GM21528 (cell line): Measurements from ENCODE around the gene ZBED5.
"Not testable (repeated sequence)": the region's sequence is repeated elsewhere in the genome, so short reads cannot be mapped to it uniquely, and the experiment has no call there.

Source experiments
- ATAC-seq: cut with Tn5 transposase; IDR thresholded peaks from one replicate; pipeline ENCODE4 v1.9.1; 2021; ENCODE audit warnings: mild to moderate bottlenecking, moderate library complexity; ENCODE audit not compliant: unreplicated experiment, low FRiP score

Gene ZBED5

GRCh38 chr11:10844356-10844755 lies 13.5 kb downstream of the ZBED5 start:
- ATAC-seq: no peak

DNA sequence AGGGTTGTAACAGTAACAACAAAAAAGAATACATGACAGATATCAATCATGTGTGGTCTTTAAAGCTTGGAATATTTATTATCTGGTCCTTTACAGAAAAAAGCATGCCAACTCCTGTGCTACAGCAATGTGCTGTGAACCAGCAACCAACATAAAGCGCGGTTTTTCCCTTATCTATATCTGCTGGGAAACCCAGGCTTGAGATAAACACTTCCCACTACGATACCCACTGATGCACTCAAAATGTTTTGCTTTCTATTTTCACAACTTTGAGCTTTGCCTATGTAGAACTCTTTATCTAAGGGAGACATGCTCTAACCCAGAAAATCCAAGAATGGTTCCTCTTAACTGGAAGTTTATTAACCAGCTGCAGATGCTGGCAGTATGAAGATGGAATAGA lies 19.0 kb downstream of the ZBED5 start:
- no peak for ATAC-seq

DNA sequence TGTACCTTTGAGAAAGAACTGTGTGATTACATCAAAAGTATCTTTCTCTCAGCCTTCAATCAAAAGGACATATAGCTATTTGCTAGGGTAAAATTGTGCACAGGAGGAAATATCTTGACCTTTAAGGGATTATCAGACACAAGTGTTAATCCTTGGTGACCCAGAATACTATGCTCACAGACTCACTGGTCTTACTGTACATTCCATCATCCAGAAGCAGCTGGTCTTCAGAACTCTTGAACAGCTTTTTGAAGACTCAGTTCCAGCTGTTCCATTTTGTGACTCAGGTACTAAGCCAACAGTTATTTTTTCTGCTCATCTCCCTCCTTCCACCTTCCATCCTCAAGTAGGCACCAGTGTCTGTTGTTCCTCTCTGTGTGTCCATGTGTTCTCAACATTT lies 19.8 kb downstream of the ZBED5 start:
- ATAC-seq: no peak

DNA sequence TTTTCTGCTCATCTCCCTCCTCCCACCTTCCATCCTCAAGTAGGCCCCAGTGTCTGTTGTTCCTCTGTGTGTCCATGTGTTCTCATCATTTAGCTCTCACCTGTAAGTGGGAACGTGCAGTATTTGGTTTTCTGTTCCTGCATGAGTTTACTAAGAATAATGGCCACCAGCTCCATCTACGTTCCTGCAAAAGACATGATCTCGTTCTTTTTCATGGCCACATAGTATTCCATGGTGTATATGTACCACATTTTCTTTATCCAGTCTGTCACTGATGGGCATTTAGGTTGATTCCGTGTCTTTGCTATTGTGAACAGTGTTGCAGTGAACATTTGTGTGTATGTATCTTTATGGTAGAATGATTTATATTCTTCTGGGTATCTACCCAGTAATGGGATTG lies 21.0 kb downstream of the ZBED5 start:
- ATAC-seq: not testable (repeated sequence)

DNA sequence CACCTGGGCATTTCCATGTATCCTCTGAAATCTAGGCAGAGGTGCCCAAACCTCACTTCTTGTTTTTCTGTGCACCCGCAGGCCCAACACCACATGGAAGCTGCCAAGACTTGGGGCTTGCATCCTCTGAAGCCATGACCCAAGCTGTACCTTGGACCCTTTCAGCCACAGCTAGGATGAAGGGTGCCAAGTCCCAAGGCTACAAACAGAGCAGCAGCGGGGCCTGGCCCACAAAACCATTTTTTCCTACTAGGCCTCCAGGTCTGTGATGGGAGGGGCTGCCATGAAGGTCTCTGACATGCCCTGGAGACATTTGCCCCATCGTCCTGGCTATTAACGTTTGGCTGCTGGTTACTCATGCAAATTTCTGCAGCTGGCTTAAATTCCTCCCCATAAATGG lies 28.7 kb downstream of the ZBED5 start:
- no peak for ATAC-seq

DNA sequence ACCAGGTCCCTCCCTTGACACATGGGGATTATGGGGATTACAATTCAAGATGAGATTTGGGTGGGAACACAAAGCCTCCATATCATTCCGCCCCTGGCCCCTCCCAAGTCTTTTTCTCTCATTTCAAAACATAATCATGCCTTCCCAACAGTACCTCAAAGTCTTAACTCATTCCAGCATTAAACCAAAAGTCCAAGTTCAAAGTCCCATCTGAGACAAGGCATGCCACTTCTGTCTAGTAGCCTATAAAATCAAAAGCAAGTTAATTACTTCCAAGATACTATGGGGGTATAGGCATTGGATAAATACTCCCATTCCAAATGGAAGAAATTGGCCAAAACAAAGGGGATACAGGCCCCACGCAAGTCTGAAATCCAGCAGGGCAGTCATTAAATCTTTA lies 29.5 kb downstream of the ZBED5 start:
- no peak for ATAC-seq

GRCh38 chr11:10824888-10825287 lies 33.0 kb downstream of the ZBED5 start:
- peak; percentile 73 for ATAC-seq

DNA sequence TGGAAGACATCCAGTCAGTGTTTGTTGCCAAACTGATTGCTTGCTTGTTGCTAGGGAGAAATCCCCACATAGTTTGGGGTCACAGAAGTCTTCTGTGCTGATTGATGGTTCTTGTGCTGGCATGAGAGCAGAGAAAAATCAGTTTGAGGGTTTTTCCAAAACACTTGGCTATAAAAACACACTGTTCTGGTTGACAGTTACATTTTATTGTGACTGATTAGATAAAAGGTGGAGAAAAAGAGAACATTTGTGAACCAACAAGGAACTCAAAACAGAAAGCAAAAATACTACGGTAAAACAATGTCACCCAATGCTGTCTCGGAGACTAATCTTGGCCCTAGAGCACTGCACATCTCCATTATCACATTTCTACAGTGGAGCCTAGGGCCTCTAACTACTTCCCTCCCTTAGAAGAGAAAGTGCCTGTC lies 34.7 kb downstream of the ZBED5 start:
- no peak for ATAC-seq

DNA sequence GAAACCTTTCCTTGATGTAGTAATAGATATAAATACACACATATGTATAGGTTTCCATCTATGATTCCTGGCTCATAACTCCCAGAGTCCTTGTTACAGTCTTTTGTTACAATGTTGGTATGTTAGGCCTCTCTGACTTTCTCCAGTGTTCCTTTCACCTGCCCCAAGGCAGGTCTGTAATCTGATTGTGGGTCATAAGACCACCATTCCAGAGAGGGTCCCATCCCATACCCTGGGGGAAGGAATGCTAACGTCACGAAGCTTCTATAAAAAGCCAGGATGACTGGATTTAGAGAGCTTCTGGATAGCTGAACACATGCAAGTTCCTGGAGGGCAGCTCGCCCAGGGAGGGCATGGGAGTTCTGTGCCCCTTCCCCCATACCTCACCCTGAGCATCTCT lies 35.4 kb downstream of the ZBED5 start:
- not testable (repeated sequence) for ATAC-seq

DNA sequence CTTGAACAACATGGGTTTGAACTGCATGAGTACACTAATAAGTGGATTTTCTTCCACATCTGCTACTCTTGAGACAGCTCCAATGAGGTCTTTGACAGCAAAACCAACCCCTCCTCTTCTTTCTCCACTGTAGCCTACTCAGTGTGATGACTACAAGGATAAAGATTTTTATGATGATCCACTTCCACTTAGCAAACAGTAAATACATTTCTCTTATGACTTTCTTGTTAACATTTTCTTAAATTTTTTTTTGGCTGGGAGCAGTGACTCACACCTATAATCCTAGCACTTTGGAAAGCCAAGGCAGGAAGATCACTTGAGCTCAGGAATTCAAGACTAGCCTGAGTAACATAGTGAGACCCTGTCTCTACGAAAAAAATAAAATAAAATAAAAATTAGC lies 39.3 kb downstream of the ZBED5 start:
- no peak for ATAC-seq

- ATAC-seq: no peak
Observed at GRCh38 chr11:10813945-10814344, 43.9 kb downstream of the ZBED5 start.

DNA sequence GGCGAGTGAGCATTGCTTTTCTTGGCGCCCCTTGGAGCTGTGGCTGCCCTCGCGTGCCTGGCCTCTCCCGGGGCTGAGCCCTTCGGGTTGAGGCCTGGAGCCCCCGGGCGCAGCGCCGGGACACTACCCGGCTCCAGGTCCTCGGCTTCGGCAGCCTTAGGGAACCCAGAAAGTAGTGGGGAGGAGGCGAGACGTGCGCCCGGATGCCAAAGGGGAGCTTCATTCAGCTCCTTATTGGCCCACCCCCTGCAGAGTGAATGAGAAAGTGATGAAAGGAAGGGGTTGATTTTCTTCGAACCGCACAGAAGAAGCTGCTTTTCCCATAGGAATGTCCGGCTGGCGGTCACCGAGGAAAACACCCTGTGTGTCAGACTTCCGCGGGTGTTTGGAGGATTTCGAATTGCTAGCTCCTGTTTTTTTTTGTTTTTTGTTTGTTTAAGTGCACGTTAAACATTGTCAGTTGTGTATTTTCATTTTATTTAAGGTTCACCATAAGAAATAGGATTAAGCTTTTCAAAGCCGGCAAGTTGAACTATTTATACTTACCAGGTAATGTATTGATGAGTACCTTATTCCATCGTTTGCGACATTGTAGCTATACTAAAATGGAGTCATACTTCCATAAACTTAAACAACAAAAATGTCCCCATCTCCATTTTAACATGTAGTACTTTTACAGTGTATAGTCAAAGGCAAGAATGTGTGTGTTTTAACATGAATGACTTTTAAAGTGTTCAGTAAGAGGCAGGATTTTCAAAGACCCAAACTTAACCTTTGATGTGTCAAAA lies 48.3 kb downstream of the ZBED5 start:
- ATAC-seq: peak; percentile 27

- peak; percentile 93 for ATAC-seq
Observed at GRCh38 chr11:10808553-10809372, 49.1 kb downstream of the ZBED5 start, which contains the start of gene EIF4G2. TSS of gene EIF4G2 (minus strand) at chr11:10808926.

DNA sequence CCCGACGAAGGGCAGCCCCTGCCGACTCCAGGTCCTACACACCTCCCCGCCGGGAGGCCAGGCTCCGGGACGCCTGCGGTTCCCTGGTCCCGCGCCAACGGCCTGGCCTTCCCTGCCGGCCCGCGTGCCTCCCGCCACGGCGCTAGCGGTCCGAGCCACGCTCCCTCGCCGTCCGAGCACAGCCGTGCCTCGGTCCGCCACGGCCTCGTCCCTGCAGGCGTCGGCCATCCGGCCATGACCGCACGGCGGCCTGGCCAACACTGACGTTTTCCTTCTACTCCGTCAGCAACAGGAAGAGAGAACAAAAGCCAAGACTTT lies 49.7 kb downstream of the ZBED5 start:
- ATAC-seq: no peak

- ATAC-seq: peak; percentile 5
Observed at GRCh38 chr11:10807493-10808234, 50.2 kb downstream of the ZBED5 start.

DNA sequence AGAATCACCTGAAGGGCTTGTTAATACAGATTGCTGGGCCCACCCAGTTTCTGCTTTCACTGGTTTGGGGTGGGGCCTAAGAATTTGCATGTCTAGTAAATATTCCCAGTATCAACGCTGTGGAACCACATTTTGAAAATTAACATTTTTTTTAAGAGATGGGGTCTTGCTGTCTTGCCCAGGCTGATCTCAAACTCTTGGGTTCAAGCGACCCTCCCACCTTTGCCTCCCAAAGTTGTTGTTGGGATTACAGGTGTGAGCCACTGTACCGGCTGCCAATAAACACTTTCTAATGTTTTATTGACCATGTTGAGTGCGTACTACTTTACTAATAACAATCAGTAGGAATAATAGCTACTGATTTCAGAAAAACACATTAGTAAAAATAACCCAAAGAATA lies 51.6 kb downstream of the ZBED5 start:
- ATAC-seq: no peak

DNA sequence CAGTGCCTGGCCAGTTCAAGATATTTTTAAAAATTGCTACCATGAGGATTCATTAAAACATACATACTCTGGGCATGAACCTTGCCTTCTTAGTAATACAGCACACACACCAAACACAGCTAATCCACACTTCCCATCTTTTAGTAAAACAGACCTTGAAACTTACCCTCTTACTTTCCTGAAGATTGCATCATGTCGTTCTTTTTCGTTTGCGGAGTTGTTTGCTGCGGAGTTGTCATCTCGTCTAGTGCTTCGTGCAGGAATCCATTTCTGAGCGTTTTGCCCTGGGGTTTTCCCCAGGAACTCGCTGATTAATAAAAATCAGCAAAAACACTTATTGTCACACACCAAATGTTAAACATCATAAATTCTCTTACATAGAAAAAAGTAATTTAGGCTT lies 52.1 kb downstream of the ZBED5 start:
- ATAC-seq: no peak

- ATAC-seq: no peak
Observed at GRCh38 chr11:10803676-10804075, 54.2 kb downstream of the ZBED5 start.
